Measurements from ENCODE around the gene ZNF880.

- TF ChIP-seq, protein P1, sequence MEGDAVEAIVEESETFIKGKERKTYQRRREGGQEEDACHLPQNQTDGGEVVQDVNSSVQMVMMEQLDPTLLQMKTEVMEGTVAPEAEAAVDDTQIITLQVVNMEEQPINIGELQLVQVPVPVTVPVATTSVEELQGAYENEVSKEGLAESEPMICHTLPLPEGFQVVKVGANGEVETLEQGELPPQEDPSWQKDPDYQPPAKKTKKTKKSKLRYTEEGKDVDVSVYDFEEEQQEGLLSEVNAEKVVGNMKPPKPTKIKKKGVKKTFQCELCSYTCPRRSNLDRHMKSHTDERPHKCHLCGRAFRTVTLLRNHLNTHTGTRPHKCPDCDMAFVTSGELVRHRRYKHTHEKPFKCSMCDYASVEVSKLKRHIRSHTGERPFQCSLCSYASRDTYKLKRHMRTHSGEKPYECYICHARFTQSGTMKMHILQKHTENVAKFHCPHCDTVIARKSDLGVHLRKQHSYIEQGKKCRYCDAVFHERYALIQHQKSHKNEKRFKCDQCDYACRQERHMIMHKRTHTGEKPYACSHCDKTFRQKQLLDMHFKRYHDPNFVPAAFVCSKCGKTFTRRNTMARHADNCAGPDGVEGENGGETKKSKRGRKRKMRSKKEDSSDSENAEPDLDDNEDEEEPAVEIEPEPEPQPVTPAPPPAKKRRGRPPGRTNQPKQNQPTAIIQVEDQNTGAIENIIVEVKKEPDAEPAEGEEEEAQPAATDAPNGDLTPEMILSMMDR (conservative IDR thresholded peaks at IDR 0.05; ENCODE audit: low read depth, low read length) = no peak
- no peak; the same call in 1 of the 2 replicates for TF ChIP-seq POLR2A (IDR thresholded peaks at IDR 0.05; ENCODE audit: low read depth, low read length)
- no peak for TF ChIP-seq RFX5 (IDR thresholded peaks at IDR 0.05; ENCODE audit: low read depth, low read length)
Measured at GRCh38 chr19:52398081-52398441, 28.3 kb downstream of the ZNF880 start.

Measured in IMR-90 (cell line).